Measurements from ENCODE around the gene TMEM132E. TPM values are rescaled to one million over a fixed set of nuclear protein-coding genes. Genes with fewer than 3 reads are reported as not detected.

The TMEM132E gene
- total and polyA plus RNA-seq, 11 donors, result 0.04 to 0.20 (median 0.09) TPM; not detected in 8

DNA sequence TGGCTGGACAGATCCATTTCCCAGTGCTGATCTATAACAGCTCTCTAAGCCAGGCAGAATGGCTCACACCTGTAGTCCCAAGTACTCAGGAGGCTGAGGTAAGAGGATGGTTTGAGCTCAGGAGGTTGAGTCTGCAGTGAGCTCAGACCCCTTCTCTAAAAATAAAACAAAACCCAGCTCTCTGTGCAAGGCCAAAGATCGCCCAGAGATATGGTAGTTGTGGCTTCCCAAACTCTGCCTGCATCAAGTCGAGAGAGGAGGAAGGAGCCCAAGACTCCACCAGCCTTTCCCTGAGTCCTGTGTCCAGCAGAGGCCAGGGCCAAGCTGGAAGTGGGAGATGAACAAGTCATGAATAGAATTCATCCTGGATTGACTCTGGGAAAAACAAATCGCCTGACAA is 88.8 kb downstream of the TMEM132E start:
- WGBS, 4 donors, result 67 to 80% (median 72%) methylated on average over 3 of the region's 3 CpGs
- TF ChIP-seq POLR2A (IDR thresholded peaks at IDR 0.05), result no peak
- TF ChIP-seq, protein P1, sequence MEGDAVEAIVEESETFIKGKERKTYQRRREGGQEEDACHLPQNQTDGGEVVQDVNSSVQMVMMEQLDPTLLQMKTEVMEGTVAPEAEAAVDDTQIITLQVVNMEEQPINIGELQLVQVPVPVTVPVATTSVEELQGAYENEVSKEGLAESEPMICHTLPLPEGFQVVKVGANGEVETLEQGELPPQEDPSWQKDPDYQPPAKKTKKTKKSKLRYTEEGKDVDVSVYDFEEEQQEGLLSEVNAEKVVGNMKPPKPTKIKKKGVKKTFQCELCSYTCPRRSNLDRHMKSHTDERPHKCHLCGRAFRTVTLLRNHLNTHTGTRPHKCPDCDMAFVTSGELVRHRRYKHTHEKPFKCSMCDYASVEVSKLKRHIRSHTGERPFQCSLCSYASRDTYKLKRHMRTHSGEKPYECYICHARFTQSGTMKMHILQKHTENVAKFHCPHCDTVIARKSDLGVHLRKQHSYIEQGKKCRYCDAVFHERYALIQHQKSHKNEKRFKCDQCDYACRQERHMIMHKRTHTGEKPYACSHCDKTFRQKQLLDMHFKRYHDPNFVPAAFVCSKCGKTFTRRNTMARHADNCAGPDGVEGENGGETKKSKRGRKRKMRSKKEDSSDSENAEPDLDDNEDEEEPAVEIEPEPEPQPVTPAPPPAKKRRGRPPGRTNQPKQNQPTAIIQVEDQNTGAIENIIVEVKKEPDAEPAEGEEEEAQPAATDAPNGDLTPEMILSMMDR (IDR thresholded peaks at IDR 0.05), result no peak
- intact Hi-C loops (cut with DNase I), result no loop called here
- ATAC-seq (no peak), DNase-seq (no peak)
- Histone ChIP-seq H3K36me3 (no peaks in the 10 kb centered on the region), H3K4me1 (no peaks in the 10 kb centered on the region), H3K4me3 (no peak overlapping the region), H3K27me3 (peaks cover 0 to 38% (median 12%) of the 10 kb centered on the region in 9 donors), H3K9me3 (no peaks in the 10 kb centered on the region), H3K27ac (no peak overlapping the region)

DNA sequence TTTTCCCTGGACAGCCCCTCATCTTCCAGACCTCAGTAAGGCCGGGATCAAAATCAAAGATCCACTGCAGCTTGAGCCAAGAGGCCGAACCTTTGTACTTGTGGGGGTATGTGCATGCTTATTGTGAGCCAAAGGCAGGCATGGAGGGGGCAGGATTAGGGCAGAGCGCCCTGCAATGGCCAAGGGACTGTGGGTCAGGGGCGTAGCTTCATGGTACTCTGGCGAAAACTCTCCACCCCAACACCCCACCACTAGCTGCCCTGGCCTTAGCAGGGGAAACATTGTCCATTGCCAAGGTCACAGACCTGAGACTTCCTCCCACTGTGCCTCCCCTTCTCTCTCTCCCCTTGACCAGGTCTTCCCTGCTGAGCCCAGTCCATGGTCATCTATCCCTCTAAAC is 90.1 kb downstream of the TMEM132E start:
- Histone ChIP-seq H3K27ac (no peak overlapping the region), H3K4me1 (no peaks in the 10 kb centered on the region), H3K4me3 (no peak overlapping the region), H3K27me3 (peaks cover 0 to 35% (median 11%) of the 10 kb centered on the region in 9 donors), H3K36me3 (no peaks in the 10 kb centered on the region), H3K9me3 (no peaks in the 10 kb centered on the region)
- DNase-seq (no peak), ATAC-seq (no peak)
- 38 to 80% (median 76%) methylated on average over 5 of the region's 5 CpGs for WGBS, 4 donors
- intact Hi-C loops (cut with DNase I), result no loop called here
- TF ChIP-seq POLR2A (IDR thresholded peaks at IDR 0.05), result no peak
- TF ChIP-seq, protein P1 (IDR thresholded peaks at IDR 0.05), result no peak

DNA sequence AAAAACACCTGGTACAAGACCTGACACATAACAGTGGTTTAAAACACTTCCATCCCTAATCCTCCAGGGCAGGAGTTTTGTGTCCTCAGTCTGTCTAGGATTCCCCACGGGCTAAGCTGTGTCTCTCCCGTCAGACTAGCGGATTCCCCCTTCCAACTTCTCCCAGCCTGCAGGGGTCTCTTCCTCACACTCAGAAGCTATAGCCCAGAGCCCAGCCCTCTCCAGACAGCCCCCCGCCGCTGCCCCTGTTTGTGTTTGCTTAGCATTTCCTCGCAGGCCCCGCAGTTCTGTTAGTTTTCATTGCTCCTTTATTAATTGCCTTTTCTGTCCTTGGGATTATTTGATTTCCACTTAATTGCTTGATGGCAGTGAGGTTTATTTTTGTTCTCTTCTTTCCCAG is 91.2 kb downstream of the TMEM132E start:
- intact Hi-C loops (cut with DNase I), result loop anchor here in 2 of 10 donors (10.0 kb wide), 2 partner anchors 66 to 194 kb away; no protein-coding TSS in a partner anchor
- H3K4me1 ChIP-seq, result no peaks in the 10 kb centered on the region
- peak in 1 of 5 donors; percentile 8 for DNase-seq
- 37 to 49% (median 41%) methylated on average over 7 of the region's 7 CpGs for WGBS, 4 donors
- H3K27ac ChIP-seq, result no peak overlapping the region
- H3K27me3 ChIP-seq, result peaks cover 0 to 28% (median 7%) of the 10 kb centered on the region in 9 donors
- no peaks in the 10 kb centered on the region for H3K36me3 ChIP-seq
- no peak for ATAC-seq
- TF ChIP-seq, protein P1 (IDR thresholded peaks at IDR 0.05), result no peak
- no peak for TF ChIP-seq POLR2A (IDR thresholded peaks at IDR 0.05)
- H3K4me3 ChIP-seq, result no peak overlapping the region
- H3K9me3 ChIP-seq, result no peaks in the 10 kb centered on the region

DNA sequence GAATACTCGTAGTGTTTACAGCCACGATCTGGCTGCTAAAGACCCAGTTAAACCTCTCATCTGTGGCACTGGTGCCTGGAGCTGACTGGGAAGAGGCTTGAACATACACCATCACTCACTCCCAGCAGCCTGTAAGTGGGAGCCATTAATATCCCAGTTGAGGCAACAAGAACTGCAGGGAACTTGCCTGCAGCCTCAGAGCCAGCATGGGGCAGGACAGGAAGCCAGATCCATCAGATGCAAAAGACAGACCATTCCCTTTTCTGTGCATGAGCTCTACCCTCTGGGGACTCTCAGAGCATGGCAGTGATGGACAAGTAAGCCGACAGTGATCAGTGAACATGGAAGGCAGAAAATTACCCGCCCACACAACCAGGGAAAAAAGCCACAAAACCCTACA is 91.8 kb downstream of the TMEM132E start:
- TF ChIP-seq, protein P1 (IDR thresholded peaks at IDR 0.05), result no peak
- no peak for TF ChIP-seq POLR2A (IDR thresholded peaks at IDR 0.05)
- H3K36me3 ChIP-seq, result no peaks in the 10 kb centered on the region
- H3K9me3 ChIP-seq, result no peaks in the 10 kb centered on the region
- H3K4me3 ChIP-seq, result no peak overlapping the region
- no peak overlapping the region for H3K27ac ChIP-seq
- no peaks in the 10 kb centered on the region for H3K4me1 ChIP-seq
- intact Hi-C loops (cut with DNase I), result loop anchor here in 2 of 10 donors (10.0 kb wide), 2 partner anchors 66 to 194 kb away; no protein-coding TSS in a partner anchor
- 51 to 69% (median 63%) methylated on average over 4 of the region's 4 CpGs for WGBS, 4 donors
- DNase-seq, result no peak
- H3K27me3 ChIP-seq, result peaks cover 0 to 23% (median 3%) of the 10 kb centered on the region in 9 donors
- no peak for ATAC-seq
